ENCODE data around the gene PTPRZ1.

- TF ChIP-seq POLR2A (IDR thresholded peaks at IDR 0.05; ENCODE audit: low read length) (no peak), GATA1 (IDR thresholded peaks at IDR 0.05; ENCODE audit: low read depth, low read length) (no peak)
These were observed 121.9 kb downstream of the PTPRZ1 start for GRCh38 chr7:121994625-121995410.

All from erythroblast (primary cell).